Globus pallidus (tissue), 1 donor: ENCODE measurements around the gene CCRL2.
"Not testable (repeated sequence)": the region's sequence is repeated elsewhere in the genome, so short reads cannot be mapped to it uniquely, and the experiment has no call there.

Experiments used
- DNase-seq: peaks from one replicate; pipeline ENCODE4 v3.0.0-alpha.2; 2015; ENCODE audit warnings: low spot score

Gene CCRL2

GRCh38 chr3:46380471-46381221 is 26.4 kb upstream of the CCRL2 start:
- DNase-seq, result no peak

- DNase-seq, result no peak
Observed at GRCh38 chr3:46381625-46382024, 25.4 kb upstream of the CCRL2 start.

GRCh38 chr3:46383211-46383950 is 23.7 kb upstream of the CCRL2 start:
- no peak for DNase-seq

- no peak for DNase-seq
Observed at GRCh38 chr3:46383951-46384330, 23.1 kb upstream of the CCRL2 start.

- DNase-seq, result no peak
Observed at GRCh38 chr3:46386205-46386604, 20.9 kb upstream of the CCRL2 start.

GRCh38 chr3:46388847-46389246 is 18.2 kb upstream of the CCRL2 start:
- not testable (repeated sequence) for DNase-seq

- DNase-seq, result no peak
Observed at GRCh38 chr3:46389306-46389705, 17.8 kb upstream of the CCRL2 start.

- not testable (repeated sequence) for DNase-seq
Observed at GRCh38 chr3:46391526-46391925, 15.5 kb upstream of the CCRL2 start.

GRCh38 chr3:46393011-46393410 is 14.0 kb upstream of the CCRL2 start:
- no peak for DNase-seq

GRCh38 chr3:46393554-46394434 is 13.3 kb upstream of the CCRL2 start:
- no peak for DNase-seq

GRCh38 chr3:46395210-46395661 is 11.8 kb upstream of the CCRL2 start:
- DNase-seq, result no peak

GRCh38 chr3:46395766-46396530 is 11.1 kb upstream of the CCRL2 start:
- no peak for DNase-seq

- DNase-seq, result no peak
Observed at GRCh38 chr3:46397111-46397510, 9.9 kb upstream of the CCRL2 start.

- no peak for DNase-seq
Observed at GRCh38 chr3:46398186-46398955, 8.7 kb upstream of the CCRL2 start.

GRCh38 chr3:46399098-46399497 is 8.0 kb upstream of the CCRL2 start:
- DNase-seq, result no peak

- DNase-seq, result no peak
Observed at GRCh38 chr3:46399557-46399956, 7.5 kb upstream of the CCRL2 start.

GRCh38 chr3:46400000-46400734 is 6.9 kb upstream of the CCRL2 start:
- DNase-seq, result no peak

GRCh38 chr3:46400846-46401245 is 6.2 kb upstream of the CCRL2 start:
- DNase-seq, result no peak

- no peak for DNase-seq
Observed at GRCh38 chr3:46401579-46401978, 5.5 kb upstream of the CCRL2 start.

- not testable (repeated sequence) for DNase-seq
Observed at GRCh38 chr3:46402902-46403301, 4.2 kb upstream of the CCRL2 start.
